HG03159 (cell line): ENCODE results near the gene MYBL2.

ENCODE experiments used
- ATAC-seq: cut with Tn5 transposase; IDR thresholded peaks from one replicate; pipeline ENCODE4 v1.9.1; 2021; ENCODE audit warnings: mild to moderate bottlenecking, moderate library complexity; ENCODE audit not compliant: unreplicated experiment

MYBL2 gene

DNA sequence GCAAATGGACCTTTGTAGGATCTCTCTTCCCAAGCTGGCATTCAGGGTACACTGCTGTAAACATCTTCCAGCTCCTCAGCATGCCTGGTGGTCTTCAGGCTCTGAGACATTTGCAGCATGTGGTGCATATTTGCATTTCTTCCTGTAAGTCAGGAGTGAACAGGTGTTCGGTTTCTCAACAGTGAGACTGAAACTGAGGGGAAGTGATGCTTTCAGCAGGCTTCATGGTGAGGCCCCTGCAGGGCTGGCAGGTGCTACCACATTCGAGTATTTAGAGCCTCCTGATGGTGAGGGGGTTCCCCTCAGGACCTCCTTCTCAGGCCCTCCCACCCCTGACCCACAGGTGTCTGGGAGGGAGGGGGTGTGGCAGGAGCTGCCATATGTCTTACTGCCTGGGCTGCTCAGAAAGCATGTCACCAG lies 15.1 kb downstream of the MYBL2 start:
- ATAC-seq: peak; percentile 93

DNA sequence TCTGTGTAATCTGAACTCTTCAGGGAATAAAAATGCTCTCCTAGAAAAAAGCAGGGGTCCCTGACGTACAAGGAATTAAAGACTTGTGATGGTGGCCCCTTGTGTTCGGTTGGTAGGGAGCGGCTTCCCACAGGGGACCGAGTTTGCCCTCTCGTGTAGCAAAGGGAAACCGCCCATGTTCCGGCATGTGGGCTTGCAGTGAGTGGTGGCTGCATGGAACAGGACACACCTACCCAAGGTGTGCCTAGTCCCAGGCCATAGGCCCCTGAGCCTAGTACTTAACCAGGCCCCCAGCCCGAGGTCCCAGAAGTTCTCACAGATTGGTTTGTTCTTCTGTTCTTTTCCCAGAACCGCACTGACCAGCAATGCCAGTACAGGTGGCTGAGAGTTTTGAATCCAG lies 15.5 kb downstream of the MYBL2 start:
- peak; percentile 23 for ATAC-seq

DNA sequence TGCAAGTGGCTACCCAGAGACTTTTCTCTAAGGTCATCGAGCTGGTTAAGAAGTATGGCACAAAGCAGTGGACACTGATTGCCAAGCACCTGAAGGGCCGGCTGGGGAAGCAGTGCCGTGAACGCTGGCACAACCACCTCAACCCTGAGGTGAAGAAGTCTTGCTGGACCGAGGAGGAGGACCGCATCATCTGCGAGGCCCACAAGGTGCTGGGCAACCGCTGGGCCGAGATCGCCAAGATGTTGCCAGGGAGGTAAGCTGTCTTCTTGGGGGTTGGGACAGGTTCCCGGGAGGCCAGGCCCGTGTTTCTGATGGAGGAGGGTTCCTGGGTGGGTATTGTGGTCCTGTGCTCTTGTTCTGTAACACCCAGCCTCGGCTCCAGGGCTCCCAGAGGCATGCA lies 19.9 kb downstream of the MYBL2 start:
- no peak for ATAC-seq

DNA sequence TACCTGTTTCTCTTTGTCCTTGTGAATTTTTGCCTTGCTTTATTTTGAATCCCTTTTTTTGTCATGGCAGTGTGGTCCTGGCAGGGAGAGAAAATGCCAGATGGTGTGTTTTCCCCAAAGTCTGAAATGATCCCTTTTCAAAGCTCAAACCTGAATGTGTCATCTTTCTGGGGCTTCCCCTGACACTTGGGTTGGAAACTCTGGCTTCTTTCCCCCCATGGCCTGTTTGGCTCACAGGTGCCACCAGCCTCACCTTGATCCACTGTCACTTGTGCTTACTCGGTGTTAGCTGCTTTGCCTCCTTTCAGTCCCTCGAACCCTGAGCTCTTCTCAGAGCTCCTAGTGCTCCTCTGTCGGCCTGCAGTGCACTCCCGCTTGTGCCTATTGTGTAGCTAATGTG lies 22.3 kb downstream of the MYBL2 start:
- ATAC-seq: no peak

DNA sequence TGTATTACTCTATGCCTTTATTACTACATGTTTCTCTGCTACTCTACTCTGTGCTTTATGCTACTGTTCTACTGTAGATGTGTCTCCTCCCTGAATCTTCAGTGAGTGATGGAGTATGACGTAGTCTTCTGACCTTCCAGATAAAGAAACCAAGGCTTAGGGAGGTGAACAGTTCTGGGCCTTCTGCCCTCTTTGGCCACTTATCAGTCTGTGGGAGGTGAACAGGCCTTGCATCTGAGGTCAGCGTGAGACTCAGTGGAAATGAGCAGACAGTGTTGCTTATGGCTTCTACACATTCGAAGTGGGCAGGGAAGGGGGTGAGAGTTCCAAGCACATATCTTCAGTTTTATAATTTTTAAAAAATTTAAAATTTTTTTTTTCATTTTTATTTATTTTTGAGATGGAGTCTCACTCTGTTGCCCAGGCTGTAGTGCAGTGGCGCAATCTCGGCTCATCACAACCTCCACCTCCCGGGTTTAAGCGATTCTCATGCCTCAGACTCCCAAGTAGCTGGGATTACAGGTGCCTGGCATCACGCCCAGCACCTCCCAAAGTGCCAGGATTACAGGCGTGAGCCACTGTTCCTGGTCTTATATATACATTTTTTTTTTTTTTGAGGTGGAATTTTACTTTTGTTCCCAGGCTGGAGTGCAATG lies 24.2 kb downstream of the MYBL2 start:
- no peak for ATAC-seq

DNA sequence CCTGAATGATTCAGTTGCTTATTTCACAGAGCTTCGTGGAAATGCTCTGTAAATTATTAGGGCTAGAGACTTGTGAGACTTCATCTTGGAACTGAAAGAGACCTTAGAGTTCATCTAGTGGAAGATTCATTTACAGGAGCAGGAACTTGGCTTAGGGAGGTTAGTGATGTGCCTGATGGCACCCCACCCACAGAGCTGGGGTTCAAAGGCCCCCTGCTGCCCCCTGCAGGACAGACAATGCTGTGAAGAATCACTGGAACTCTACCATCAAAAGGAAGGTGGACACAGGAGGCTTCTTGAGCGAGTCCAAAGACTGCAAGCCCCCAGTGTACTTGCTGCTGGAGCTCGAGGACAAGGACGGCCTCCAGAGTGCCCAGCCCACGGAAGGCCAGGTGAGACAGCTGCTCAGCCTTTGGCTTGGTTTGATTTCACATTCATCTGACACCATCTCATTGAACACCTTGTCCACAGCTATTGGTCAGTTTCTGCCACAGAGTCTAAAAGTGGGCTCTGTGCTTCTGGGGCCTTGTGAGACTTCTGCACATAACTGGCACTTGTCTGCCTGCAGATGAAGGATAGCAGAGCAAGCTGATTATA lies 25.1 kb downstream of the MYBL2 start:
- ATAC-seq: no peak

DNA sequence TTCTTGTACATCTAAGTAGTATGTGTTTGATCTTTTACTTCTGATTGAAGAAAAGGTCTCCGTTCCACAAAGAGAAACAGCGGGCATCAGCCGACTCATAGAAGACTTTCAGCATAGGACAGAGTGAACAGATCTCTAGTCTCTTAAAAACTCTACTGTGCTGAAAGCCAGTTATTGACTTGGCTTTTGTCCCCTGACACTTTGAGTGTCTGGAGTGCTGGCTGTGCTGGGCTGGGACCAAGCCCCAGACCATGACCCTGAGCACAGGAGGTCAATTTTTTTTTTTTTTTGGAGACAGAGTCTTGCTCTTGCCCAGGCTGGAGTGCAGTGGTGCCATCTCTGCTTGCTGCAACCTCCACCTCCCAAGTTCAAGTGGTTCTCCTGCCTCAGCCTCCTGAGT lies 27.8 kb downstream of the MYBL2 start:
- ATAC-seq: no peak

DNA sequence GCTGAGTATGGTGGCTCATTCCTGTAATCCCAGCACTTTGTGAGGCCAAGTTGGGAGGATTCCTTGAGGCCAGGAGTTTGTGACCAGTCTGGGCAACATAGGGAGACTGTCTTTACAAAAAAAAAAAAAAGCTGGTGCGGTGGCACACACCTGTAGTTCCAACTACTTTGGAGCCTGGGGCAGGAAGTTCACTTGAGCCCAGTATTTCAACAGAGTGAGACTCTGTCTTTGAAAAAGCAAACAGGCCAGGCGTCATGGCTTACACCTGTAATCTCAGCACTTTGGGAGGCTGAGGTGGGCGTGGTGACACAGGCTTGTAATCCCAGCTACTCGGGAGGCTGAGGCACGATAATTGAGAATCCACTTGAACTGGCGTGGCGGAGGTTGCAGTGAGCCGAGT lies 28.7 kb downstream of the MYBL2 start:
- ATAC-seq: no peak

DNA sequence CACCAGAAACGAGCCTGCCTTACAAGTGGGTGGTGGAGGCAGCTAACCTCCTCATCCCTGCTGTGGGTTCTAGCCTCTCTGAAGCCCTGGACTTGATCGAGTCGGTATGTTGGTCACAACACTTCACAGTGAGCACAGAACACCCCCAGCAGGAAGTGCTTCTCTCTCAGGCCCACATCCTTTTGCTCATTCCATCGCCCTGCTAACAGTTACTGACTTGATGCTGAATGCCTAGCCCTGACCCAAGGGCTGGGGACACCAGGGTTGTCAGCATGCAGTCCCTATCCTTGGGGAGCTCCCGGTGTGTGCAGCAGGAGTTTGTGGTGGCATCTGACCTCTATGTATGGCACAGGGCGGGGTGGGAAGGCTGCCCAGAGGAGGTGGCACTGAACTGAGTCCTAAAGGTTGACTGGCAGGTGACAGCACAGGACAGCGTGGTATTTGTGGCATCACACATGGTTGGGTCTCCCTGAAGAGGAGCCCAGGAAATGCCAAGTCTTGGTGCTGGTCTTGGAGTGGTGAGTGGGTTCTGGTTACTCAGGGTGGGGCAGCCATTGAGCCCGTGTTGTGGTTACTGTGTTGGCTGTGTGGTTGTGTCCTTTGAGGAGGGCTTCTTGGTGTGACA lies 33.1 kb downstream of the MYBL2 start:
- no peak for ATAC-seq

DNA sequence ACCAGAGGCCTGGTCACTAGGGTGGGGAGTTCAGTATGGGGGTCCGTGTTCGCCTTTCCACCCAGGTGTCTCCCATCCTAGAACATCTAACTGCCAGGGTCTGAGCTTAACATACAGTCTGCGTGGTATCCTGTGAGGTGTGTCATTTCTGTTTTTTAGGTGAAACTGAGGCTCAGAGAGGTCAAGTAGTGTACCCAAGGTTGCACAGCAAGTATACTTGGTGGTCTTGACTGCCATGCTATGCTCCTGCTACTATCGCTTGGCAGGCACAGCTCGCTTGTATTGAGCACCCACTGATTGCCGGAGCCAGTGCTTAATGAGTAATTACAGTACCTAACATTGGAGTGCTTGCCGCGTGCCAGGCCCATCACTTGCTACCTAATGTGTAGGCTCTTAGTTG lies 33.7 kb downstream of the MYBL2 start:
- ATAC-seq: no peak

DNA sequence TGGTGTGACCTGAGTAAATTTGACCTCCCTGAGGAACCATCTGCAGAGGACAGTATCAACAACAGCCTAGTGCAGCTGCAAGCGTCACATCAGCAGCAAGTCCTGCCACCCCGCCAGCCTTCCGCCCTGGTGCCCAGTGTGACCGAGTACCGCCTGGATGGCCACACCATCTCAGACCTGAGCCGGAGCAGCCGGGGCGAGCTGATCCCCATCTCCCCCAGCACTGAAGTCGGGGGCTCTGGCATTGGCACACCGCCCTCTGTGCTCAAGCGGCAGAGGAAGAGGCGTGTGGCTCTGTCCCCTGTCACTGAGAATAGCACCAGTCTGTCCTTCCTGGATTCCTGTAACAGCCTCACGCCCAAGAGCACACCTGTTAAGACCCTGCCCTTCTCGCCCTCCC lies 35.6 kb downstream of the MYBL2 start:
- ATAC-seq: no peak

DNA sequence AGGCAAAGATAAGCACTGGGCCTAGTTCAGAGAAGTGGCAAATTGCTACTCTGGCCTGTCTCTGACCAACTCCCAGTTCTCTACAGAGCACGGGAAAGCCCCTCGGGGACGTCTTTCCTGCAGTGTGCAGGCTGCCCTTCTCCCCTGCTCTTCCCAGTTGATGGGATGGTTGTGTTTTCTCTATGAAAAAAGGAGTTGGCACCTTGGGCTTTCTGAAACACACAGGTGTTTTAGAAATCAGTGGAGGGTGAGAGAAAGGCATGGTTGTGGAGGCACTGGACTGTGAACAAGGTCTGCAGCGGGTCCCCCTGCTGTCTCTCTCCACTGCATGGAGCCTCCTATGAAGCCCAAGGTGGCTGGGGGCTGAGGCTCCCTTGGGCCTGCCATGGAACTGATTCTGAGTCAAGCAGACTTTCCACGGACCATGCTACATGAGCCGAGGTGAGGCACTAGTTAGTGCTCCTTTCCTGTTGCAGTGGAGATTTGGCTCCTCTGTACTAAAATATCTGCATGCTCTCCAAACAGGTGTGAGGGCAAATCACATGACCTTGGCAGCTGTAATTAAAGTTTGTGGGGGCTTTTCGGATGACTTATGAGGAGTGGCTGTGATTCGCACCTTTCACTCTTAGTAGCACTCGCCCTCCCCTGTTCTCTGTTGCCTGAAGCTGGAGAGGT lies 43.6 kb downstream of the MYBL2 start:
- peak; percentile 53 for ATAC-seq

DNA sequence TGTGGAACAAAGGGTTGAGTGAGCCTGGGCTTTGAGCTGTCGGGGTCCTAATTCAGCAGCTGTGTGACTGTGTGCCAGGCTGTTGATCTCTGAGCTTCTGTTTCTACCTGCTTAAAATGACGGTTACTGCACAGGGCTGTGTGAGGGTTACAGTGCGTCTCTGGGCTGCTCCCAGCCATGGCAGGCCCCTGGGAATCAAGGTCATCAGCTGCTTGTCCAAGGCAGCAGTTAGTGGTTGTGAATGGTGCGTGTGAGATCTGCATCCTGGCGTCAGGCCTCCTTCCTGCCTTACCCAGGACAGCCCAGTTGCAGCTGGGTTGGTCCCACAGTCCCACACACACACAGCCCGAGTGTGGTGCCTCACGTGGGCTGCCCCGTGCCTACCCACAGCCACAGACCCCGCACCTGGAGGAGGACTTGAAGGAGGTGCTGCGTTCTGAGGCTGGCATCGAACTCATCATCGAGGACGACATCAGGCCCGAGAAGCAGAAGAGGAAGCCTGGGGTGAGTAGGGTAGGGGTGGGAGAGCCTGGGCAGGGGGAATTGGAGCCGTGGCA lies 44.3 kb downstream of the MYBL2 start:
- ATAC-seq: peak; percentile 17

DNA sequence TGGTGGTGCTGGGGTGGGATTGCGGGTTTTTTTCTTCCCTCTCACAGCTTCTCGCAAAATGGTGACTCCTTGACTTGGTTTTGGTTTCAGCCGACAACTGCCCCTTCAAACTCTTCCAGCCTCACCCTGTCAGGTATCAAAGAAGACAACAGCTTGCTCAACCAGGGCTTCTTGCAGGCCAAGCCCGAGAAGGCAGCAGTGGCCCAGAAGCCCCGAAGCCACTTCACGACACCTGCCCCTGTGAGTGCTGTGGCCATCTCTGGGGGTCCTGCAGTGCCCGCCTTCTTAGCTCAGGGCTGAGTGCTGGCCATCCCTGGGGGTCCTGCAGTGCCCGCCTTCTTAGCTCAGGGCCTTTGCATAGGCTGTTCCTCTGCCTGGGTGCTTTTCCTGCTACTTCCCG lies 48.1 kb downstream of the MYBL2 start:
- ATAC-seq: no peak

DNA sequence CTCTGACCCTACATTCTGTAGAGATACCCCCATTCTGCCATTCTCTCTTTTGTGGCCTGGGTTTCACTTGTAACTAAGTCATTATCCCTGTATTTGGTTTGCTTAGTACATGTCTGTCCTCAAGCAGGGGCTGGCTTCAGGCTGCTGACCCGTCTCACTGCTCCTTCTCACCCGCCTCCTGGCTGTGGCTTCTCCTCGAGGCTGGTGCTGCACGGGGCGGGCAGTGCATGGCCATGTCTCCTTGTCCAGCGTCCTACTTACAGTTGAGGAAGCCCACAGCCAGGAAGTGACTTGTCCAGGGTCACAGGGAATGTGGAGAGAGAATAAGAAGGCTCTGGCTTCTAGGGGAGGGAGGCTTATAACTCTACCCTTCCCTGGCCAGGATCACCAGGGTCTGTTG lies 48.6 kb downstream of the MYBL2 start:
- ATAC-seq: no peak

DNA sequence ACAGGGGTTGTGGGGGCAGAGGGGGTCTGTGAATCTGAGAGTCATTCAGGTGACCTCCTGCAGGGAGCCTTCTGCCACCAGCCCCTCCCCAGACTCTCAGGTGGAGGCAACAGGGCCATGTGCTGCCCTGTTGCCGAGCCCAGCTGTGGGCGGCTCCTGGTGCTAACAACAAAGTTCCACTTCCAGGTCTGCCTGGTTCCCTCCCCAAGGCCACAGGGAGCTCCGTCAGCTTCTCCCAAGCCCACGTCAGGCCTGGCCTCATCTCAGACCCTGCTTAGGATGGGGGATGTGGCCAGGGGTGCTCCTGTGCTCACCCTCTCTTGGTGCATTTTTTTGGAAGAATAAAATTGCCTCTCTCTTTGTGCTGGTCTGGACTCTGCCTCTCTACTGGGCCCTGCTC lies 49.2 kb downstream of the MYBL2 start:
- ATAC-seq: no peak

DNA sequence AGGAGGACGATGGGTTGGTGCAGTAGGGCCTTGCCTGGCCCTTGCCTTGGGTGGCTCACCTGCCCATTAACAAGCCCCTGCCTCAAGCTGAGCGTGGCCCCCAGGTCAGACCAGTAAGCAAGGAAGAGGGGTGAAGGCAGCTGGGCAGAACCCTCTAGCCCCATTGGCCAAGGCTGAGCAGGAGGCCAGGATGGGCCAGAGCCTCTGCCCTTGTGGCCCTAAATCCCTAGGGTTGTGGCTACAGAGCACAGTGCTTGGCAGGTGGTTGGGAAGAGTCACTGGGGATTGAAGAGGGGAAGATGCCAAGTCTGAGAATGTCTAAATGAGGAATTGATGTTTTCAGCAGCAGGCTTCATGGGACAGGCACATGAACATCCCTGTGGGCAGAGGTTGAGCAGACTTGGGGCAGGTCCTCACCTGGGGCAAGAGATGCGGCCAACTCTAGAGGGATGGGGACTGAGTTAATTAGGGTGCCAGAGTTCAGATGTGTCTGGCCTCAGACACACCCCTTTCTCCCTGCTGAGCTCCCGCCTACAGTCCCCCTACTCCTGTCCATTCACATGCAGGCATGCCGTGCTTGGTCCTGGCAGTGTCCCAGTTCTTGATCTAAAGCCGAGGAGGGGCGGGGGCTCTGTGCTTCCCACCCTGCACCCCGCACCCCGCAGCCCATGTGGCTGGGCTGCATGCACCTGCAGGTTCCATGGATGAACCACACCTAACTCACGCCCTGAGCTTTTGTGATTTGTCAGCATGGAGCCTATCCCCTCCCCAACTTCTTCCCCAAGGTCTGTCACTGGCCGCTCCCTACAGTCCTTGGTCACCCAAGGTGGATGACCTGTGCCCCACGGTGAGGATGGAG lies 50.1 kb downstream of the MYBL2 start:
- no peak for ATAC-seq

DNA sequence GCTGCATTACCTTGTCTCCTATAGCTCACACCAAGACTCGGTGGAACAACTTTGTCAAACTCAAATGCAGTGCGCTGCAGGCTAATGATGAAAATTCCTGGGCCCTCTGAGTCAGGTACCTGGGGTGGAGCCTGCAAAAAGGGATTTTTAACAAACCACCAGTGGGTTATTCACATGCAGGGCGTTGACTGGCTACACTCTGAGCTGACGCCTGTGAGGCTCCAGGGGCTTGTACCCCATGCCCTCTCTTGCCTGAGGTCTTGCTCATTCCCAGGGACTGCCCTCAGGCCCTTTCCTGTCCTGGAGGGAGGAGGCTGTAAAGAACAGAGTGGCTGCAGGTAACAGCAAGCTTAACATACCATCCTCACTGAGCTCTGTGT lies 50.7 kb downstream of the MYBL2 start:
- no peak for ATAC-seq

DNA sequence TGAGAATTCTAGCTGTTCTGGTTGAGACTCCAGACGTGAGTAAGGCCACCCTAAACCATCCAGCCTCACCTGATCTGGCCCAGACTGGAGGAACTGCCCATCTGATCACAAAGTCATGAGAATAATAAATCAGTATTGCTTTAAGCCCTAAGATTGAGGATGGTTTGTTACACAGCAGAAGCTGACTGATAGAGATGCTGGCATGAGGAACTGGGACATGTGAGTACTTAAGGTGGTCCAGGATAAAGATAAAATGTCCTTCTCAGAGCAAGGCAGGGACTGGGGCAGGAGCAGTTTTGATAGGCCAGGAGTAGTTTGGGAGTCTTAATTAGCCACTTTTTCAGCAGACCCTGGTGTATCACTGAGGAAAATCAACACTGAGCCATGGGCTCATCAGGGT lies 53.1 kb downstream of the MYBL2 start:
- no peak for ATAC-seq

DNA sequence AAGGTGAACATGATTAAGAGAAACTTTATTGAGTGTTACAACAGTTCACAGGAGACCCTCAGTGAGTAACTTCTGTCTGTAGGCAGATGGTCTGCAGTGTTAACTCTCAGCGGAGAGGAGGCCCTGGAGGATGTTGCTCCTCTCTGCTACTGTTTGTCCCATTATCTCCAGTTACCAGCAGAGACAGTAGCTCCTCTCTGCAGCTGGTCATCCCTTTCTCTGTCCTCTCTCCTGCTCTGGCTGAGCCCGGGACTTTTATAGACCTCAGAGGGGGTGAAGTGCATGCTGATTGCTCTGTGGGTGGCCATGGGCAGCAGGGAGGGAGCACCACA lies 54.1 kb downstream of the MYBL2 start:
- no peak for ATAC-seq
